Measurements from ENCODE around the gene USP11.
"Not testable (repeated sequence)": the region's sequence is repeated elsewhere in the genome, so short reads cannot be mapped to it uniquely, and the experiment has no call there.

The USP11 gene

GRCh38 chrX:47247206-47247998 lies 14.6 kb downstream of the USP11 start:
- no peak for DNase-seq (ENCODE audit: low spot score)

GRCh38 chrX:47247999-47248320 lies 15.2 kb downstream of the USP11 start:
- DNase-seq (ENCODE audit: low spot score) = no peak

DNA sequence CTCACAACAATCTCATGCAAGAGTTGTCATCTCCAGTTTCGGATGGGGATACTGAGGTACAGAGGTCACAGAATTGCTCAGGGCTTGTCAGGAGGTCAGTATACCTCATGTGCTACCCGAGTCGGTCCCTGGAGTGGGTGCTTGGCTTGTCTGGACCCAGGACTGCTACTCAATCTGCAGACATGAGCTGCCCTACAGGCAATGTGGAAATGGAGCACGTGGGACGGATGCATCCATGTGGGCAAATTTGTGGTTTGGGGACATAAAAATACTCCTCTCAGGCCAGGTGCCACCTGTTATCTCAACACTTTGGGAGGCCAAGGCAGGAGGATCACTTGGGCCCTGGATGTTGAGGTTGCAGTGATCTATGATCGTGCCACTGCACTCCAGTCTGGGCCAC lies 15.8 kb downstream of the USP11 start:
- no peak for DNase-seq (ENCODE audit: low spot score)

DNA sequence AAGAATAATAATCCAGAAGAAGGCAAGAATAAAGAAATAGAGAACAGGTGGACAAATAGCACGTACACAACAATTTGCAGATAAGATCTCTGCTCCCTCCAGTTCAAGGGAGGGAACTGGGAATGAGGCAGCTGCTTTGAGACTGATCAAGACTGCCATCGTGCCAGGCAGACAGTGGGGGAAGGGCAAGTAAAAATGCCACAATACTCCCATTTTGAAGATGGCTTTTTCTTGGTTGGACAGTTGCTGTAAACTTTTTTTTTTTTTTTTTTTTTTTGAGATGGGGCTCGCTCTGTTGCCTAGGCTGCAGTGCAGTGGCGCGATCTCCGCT lies 17.2 kb downstream of the USP11 start:
- no peak for DNase-seq (ENCODE audit: low spot score)

DNA sequence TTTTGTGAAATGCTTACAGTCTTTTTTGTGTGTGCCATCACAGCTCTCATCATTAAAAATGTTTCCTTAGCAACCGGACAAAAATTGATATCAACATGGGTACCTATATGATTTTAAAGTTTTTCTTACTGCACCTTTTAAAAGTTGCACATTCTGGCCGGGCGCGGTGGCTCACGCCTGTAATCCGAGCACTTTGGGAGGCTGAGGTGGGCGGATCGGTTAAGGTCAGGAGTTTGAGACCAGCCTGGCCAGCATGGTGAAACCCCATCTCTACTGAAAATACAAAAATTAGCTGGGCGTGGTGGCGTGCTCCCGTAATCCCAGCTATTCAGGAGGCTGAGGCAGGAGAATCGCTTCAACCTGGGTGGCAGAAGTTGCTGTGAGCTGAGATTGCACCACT lies 24.8 kb downstream of the USP11 start:
- DNase-seq (ENCODE audit: low spot score) = not testable (repeated sequence)

- DNase-seq (ENCODE audit: low spot score) = no peak
Observed at GRCh38 chrX:47264483-47265173, 31.8 kb downstream of the USP11 start.

DNA sequence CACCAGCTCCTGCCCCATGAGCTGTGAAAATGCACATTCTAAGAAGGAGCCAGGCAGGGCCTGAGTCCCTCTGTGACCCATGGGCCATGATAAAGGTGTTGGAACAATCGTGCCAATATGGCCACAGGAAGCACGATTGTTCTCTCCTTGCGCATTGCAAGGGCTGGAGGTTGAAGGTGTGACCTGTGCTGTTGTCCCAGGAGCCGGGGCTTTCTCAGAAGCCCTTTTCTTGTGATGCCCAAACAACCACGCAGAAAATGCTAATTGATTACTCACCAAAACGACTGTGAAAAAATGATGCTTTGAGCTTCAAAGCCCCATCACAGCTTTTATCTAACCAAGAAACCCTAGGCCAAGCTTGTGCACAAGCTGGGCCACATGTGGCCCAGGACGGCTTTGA lies 33.8 kb downstream of the USP11 start:
- DNase-seq (ENCODE audit: low spot score) = no peak

DNA sequence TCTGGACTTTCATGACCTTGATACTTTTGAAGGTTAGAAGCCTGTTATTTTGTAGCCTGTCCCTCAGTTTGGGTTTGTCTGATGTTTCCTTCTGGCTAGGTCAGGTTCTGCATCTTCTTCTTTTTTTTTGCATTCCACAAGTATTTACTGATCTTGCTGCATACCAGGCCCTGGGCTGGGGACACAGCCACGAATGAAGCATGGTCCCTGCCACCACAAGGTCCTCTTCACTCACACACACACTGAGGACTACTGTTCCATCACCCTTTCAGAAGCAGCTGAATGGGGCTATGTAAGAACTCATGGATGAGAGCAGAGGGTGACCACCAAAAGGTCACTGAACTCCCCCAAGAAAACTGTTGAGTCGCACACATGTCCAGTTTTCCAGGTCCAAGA lies 39.2 kb downstream of the USP11 start:
- DNase-seq (ENCODE audit: low spot score) = no peak

DNA sequence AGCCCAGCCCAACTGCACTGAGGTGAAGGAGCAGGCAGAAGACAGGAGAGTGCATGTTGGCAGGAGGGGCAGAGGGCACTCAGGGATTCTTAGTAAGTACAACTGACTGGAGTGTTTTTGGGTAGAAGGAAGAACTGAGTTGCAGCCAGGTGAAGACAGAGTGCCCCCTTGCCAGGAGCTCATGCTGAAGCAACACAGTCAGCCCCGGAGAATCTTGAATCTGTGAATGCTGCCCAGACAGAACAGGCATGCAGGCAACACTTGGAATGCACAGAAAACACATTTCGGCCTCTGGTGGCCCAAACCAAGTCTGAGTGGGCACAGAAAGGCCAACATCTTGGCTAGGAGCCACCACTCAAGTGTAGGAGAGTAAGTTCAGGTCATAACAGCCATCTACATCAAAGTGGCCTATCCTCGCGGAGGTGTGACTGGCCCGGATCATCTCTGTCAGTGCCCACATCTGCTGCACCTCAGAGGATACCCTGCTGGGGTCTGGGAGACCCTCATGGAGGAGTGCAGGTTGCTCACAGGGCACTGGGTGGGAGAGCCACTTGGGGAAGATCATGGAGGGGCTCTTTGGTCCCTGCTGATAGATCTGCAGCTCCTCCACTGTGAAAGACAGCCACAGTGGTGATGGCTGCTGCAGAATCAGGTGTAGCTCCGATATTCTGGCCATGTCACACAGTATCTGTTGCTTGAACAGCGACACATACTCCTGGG lies 40.4 kb downstream of the USP11 start:
- DNase-seq (ENCODE audit: low spot score) = no peak

DNA sequence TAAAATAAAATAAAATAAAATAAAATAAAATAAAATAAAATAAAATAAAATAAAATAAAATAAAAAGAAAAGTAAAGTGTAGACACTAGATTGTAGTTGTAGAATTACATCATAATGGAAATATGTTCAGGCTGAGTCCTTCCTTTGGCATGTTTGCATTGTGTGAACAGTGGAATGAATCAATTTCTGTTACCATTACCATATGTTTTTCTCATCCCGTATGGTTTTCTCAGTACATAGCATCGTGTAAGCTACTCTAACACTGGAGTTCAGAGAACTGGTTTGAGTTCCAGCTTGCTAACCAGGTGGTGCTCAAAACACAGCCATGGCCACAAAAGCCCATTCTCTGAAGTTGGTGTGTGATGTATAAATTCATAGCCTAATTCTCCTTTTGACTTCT lies 45.9 kb downstream of the USP11 start:
- no peak for DNase-seq (ENCODE audit: low spot score)

GRCh38 chrX:47283015-47283771 lies 50.4 kb downstream of the USP11 start:
- DNase-seq (ENCODE audit: low spot score) = no peak

DNA sequence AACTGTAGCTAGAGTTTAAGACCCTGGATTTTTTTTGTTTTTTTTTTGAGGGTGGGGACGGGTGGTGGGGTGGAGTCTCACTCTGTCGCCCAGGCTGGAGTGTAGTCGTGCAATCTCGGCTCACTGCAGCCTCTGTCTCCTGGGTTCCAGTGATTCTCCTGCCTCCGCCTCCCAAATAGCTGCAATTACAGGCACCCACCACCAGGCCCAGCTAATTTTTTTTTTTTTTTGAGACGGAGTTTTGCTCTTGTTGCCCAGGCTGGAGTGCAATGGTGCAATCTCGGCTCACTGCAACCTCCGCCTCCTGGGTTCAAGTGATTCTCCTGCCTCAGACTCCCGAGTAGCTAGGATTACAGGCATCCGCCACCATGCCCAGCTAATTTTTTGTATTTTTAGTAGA lies 51.8 kb downstream of the USP11 start:
- not testable (repeated sequence) for DNase-seq (ENCODE audit: low spot score)

DNA sequence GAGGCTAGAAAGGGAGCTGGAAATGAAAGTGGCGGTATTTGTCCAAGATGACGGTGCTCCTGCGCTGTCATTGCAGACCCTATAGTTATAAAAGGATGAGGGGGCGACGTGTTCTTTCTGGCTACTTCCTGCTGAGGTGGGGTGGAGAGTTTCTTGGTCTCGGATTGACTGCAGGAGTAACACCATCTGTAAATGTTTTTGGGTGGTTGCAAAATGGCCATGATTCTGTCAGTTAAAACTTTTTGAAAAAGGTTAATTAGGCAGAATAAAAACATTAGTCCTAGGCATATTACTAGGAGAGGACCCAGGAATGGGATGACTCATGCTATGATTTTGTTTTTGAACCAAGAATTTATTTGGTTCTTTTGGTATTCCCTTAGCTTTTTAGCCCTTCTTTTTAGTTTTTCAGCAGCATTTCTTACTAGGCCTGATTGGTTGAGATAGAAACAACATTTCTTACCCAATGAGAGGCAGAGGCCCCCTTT lies 53.1 kb downstream of the USP11 start:
- no peak for DNase-seq (ENCODE audit: low spot score)

- DNase-seq (ENCODE audit: low spot score) = no peak
Observed at GRCh38 chrX:47293106-47293505, 60.3 kb downstream of the USP11 start.

- DNase-seq (ENCODE audit: low spot score) = no peak
Observed at GRCh38 chrX:47296766-47297365, 64.1 kb downstream of the USP11 start.

DNA sequence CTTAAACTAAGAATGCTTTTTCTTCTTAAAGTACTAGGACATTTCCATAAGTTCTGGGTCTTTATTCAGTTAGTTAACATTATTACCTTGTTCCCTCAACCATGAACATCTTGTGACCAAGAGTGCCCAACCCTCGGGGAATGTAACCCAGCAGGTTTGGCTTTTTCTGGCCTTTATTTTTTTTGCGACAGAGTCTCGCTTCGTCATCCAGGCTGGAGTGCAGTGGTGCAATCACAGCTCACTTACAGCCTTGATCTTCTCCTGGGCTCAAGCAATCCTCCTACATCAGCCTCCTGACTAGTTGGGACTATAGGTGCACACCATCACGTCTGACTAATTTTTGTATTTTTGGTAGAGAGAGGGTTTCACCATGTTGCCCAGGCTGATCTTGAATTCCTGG lies 65.1 kb downstream of the USP11 start:
- no peak for DNase-seq (ENCODE audit: low spot score)

Data from germinal center (tissue), 1 donor.